Trophoblast cell (in vitro differentiated cells and primary cell): Measurements from ENCODE around the gene BNC2.
A peak's percentile ranks its signal among the peaks of the same experiment; 100 is the strongest.

Experiments used
- DNase-seq, 2 donors: peaks; one replicate each; pipeline ENCODE4 v3.0.0-alpha.2; 2016
- H2AFZ ChIP-seq: 2 replicates; pipeline ENCODE4 v1.6.1; 2013; ENCODE audit warnings: low read length, moderate library complexity, mild to moderate bottlenecking; ENCODE audit not compliant: insufficient read depth, poor library complexity
- H2AK5ac ChIP-seq: 2 replicates; pipeline ENCODE4 v1.6.1; 2013; ENCODE audit warnings: mild to moderate bottlenecking, low read length
- H2BK120ac ChIP-seq: 2 replicates; pipeline ENCODE4 v1.6.1; 2013; ENCODE audit warnings: low read length, mild to moderate bottlenecking, moderate library complexity; ENCODE audit not compliant: insufficient read depth, poor library complexity
- H2BK12ac ChIP-seq: 2 replicates; pipeline ENCODE4 v1.6.1; 2013; ENCODE audit warnings: mild to moderate bottlenecking, low read length, moderate library complexity
- H2BK5ac ChIP-seq: 2 replicates; pipeline ENCODE4 v1.6.1; 2013; ENCODE audit warnings: low read length, low read depth, moderate library complexity, mild to moderate bottlenecking; ENCODE audit not compliant: poor library complexity
- H3K14ac ChIP-seq: 2 replicates; pipeline ENCODE4 v1.6.1; 2013; ENCODE audit warnings: mild to moderate bottlenecking, low read length
- H3K18ac ChIP-seq: 2 replicates; pipeline ENCODE4 v1.6.1; 2013; ENCODE audit warnings: mild to moderate bottlenecking, low read length
- H3K23ac ChIP-seq: 2 replicates; pipeline ENCODE4 v1.6.1; 2013; ENCODE audit warnings: low read length
- H3K27ac ChIP-seq: 2 replicates; pipeline ENCODE4 v1.5.1; 2013; ENCODE audit warnings: low read depth, mild to moderate bottlenecking, inconsistent platforms, low read length, moderate library complexity
- H3K27me3 ChIP-seq: 2 replicates; pipeline ENCODE4 v1.6.1; 2013; ENCODE audit warnings: inconsistent platforms, mild to moderate bottlenecking, low read length, moderate library complexity; ENCODE audit not compliant: insufficient read depth
- H3K36me3 ChIP-seq, 2 experiments: 1 replicate in 1 of 2; 2 replicates in 1 of 2; pipeline ENCODE4 v1.6.1; 2013; ENCODE audit warnings: low read length in 2 of 2, mild to moderate bottlenecking in 2 of 2, moderate library complexity in 1 of 2; ENCODE audit not compliant: insufficient read depth in 2 of 2, control insufficient read depth in 1 of 2
- H3K4ac ChIP-seq: 2 replicates; pipeline ENCODE4 v1.6.1; 2013; ENCODE audit warnings: low read depth, mild to moderate bottlenecking, low read length, moderate library complexity
- H3K4me1 ChIP-seq, 2 experiments: 1 replicate in 1 of 2; 2 replicates in 1 of 2; pipeline ENCODE4 v1.6.1; 2013; ENCODE audit warnings: low read length in 2 of 2, mild to moderate bottlenecking in 2 of 2, moderate library complexity in 1 of 2; ENCODE audit not compliant: insufficient read depth in 2 of 2, control insufficient read depth in 1 of 2
- H3K4me2 ChIP-seq: 2 replicates; pipeline ENCODE4 v1.6.1; 2013; ENCODE audit warnings: inconsistent platforms, mild to moderate bottlenecking, low read length, moderate library complexity
- H3K4me3 ChIP-seq: 2 replicates; pipeline ENCODE4 v1.5.1; 2013; ENCODE audit warnings: mild to moderate bottlenecking, low read depth, low read length, inconsistent platforms
- H3K79me1 ChIP-seq: one replicate; pipeline ENCODE4 v1.6.1; 2013; ENCODE audit warnings: low read length
- H3K79me2 ChIP-seq: 2 replicates; pipeline ENCODE4 v1.6.1; 2013; ENCODE audit warnings: low read length, mild to moderate bottlenecking; ENCODE audit not compliant: control insufficient read depth, insufficient read depth, poor library complexity
- H3K9ac ChIP-seq: 2 replicates; pipeline ENCODE4 v1.6.1; 2013; ENCODE audit warnings: mild to moderate bottlenecking, low read length
- H3K9me3 ChIP-seq: 2 replicates; pipeline ENCODE4 v1.6.1; 2013; ENCODE audit warnings: low read depth, mild to moderate bottlenecking, control low read depth, inconsistent platforms, low read length; ENCODE audit not compliant: insufficient read depth
- H4K12ac ChIP-seq: 2 replicates; pipeline ENCODE4 v1.6.1; 2013; ENCODE audit warnings: low read depth, mild to moderate bottlenecking, low read length, moderate library complexity
- H4K8ac ChIP-seq: 2 replicates; pipeline ENCODE4 v1.6.1; 2013; ENCODE audit warnings: low read depth, mild to moderate bottlenecking, low read length, moderate library complexity
- H4K91ac ChIP-seq: one replicate; pipeline ENCODE4 v1.6.1; 2013; ENCODE audit warnings: low read depth, mild to moderate bottlenecking, low read length, moderate library complexity
- WGBS: extraction: QIAGEN DNeasy Blood & Tissue Kit; methylation state at CpG from one replicate; pipeline ENCODE4 v1.1.7; 2013; ENCODE audit warnings: missing lambda C conversion rate; ENCODE audit not compliant: insufficient read length, insufficient coverage; ENCODE audit errors: extremely low coverage; 5-methylcytosine and 5-hydroxymethylcytosine counted together

Gene BNC2

DNA sequence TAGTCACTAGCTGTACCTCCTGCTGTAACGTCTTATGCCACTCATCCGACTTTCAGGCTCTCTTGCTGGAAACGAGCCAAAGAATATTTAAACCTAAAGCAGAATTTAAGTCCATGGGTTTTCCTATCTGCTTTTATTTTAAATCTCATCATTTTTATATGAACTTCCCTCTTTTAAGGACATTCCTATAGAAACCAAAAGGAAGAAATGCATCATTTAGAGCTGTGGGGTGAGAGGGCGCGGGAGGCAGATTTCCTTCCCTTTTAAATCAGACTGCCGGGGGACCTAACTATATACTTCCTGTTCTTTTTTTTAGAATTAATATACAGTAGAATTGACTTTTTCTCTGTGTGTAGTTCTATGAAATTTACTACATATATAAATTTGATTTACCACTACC lies 468.8 kb downstream of the BNC2 start:
- Histone ChIP-seq H3K79me1 (no peaks in the 10 kb centered on the region), H4K8ac (no peak overlapping the region), H4K12ac (no peak overlapping the region), H3K4ac (no peak overlapping the region), H3K23ac (no peak overlapping the region), H3K27ac (no peak overlapping the region), H3K79me2 (no peaks in the 10 kb centered on the region), H3K18ac (no peak overlapping the region), H3K4me1 (peaks cover 0 to 3% of the 10 kb centered on the region in 2 experiments), H3K36me3 (no peaks in the 10 kb centered on the region), H3K4me3 (no peak overlapping the region), H2BK12ac (no peak overlapping the region), H3K9ac (no peak overlapping the region), H3K9me3 (no peaks in the 10 kb centered on the region), H2AFZ (no peak overlapping the region), H3K4me2 (no peak overlapping the region), H3K27me3 (no peaks in the 10 kb centered on the region), H2BK5ac (no peak overlapping the region), H2BK120ac (no peak overlapping the region), H4K91ac (no peak overlapping the region), H2AK5ac (no peak overlapping the region), H3K14ac (no peak overlapping the region)
- WGBS, result no CpG with 5 or more reads among the region's 6 CpGs
- no peak for DNase-seq

DNA sequence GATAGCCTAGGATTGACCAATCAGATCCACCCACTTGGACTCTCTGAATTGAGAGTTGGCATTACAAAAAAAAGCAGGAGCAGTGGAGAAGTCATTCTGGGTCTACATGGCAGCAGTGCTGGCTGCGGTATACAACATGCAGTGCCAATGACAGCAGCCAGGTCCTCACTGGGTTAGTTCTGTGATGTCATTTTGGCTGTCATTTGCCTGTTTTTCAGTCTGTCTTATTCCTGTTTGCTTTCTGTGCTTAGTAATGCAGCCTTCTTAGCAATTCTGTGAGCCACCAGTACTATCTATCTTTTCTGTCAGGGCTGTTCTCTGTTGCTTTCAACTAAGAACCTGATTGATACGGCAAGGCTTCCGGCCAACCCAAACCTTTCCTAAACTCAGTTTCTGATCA lies 471.8 kb downstream of the BNC2 start:
- no peak overlapping the region for H3K27ac ChIP-seq
- no peak overlapping the region for H4K91ac ChIP-seq
- no peak for DNase-seq
- no peak overlapping the region for H3K4ac ChIP-seq
- H3K18ac ChIP-seq, result no peak overlapping the region
- H2AK5ac ChIP-seq, result no peak overlapping the region
- no peaks in the 10 kb centered on the region for H3K27me3 ChIP-seq
- H3K4me1 ChIP-seq, result peaks cover 0 to 3% of the 10 kb centered on the region in 2 experiments
- H3K4me3 ChIP-seq, result no peak overlapping the region
- no peak overlapping the region for H3K23ac ChIP-seq
- H2BK5ac ChIP-seq, result no peak overlapping the region
- H3K4me2 ChIP-seq, result no peak overlapping the region
- H4K8ac ChIP-seq, result no peak overlapping the region
- H3K9me3 ChIP-seq, result peaks cover 1% of the 10 kb centered on the region
- H3K79me2 ChIP-seq, result no peaks in the 10 kb centered on the region
- no peak overlapping the region for H3K14ac ChIP-seq
- H2BK12ac ChIP-seq, result no peak overlapping the region
- H2AFZ ChIP-seq, result no peak overlapping the region
- no peak overlapping the region for H4K12ac ChIP-seq
- peaks cover 0 to under 1% of the 10 kb centered on the region in 2 experiments for H3K36me3 ChIP-seq
- WGBS, result no CpG with 5 or more reads among the region's 3 CpGs
- H3K9ac ChIP-seq, result no peak overlapping the region
- H3K79me1 ChIP-seq, result no peaks in the 10 kb centered on the region
- peak overlapping the region; percentile 4 for H2BK120ac ChIP-seq

DNA sequence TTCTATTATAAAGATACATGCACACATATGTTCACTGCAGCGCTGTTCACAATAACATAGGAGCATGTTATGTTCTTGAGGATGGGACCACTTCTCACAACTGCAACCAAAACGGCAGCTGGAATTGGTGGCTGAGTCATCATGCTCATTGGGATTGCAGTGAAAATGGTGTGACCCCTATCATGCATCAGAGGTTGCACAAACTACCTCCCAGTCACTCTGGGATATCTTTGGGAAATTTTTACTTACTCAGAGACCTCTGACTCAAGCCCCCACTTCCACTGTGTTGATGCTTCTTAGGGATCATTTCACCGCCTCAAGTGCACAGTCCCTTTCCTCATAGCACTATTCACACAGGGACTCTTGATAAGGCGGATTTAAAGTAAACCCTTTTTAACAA lies 474.1 kb downstream of the BNC2 start:
- no peak overlapping the region for H3K27ac ChIP-seq
- no peak overlapping the region for H2AK5ac ChIP-seq
- no peak overlapping the region for H2AFZ ChIP-seq
- no CpG with 5 or more reads among the region's 4 CpGs for WGBS
- no peaks in the 10 kb centered on the region for H3K27me3 ChIP-seq
- peak; percentile 53 to 58 for DNase-seq
- no peaks in the 10 kb centered on the region for H3K79me1 ChIP-seq
- no peak overlapping the region for H3K4me2 ChIP-seq
- H3K9me3 ChIP-seq, result peaks cover 3% of the 10 kb centered on the region
- H3K4ac ChIP-seq, result no peak overlapping the region
- H3K14ac ChIP-seq, result no peak overlapping the region
- H3K4me1 ChIP-seq, result peaks cover 0 to 3% of the 10 kb centered on the region in 2 experiments
- no peak overlapping the region for H3K18ac ChIP-seq
- H4K91ac ChIP-seq, result no peak overlapping the region
- no peak overlapping the region for H2BK12ac ChIP-seq
- H2BK5ac ChIP-seq, result no peak overlapping the region
- peaks cover 0 to 2% of the 10 kb centered on the region in 2 experiments for H3K36me3 ChIP-seq
- H3K23ac ChIP-seq, result no peak overlapping the region
- no peak overlapping the region for H4K12ac ChIP-seq
- no peaks in the 10 kb centered on the region for H3K79me2 ChIP-seq
- H4K8ac ChIP-seq, result no peak overlapping the region
- no peak overlapping the region for H3K4me3 ChIP-seq
- no peak overlapping the region for H3K9ac ChIP-seq
- H2BK120ac ChIP-seq, result no peak overlapping the region

- H2BK5ac ChIP-seq, result no peak overlapping the region
- WGBS, result no CpG with 5 or more reads among the region's 2 CpGs
- no peak overlapping the region for H2AK5ac ChIP-seq
- H3K36me3 ChIP-seq, result peaks cover 0 to 2% of the 10 kb centered on the region in 2 experiments
- no peak overlapping the region for H4K12ac ChIP-seq
- H3K9me3 ChIP-seq, result peaks cover 4% of the 10 kb centered on the region
- no peaks in the 10 kb centered on the region for H3K4me1 ChIP-seq
- DNase-seq, result no peak
- H3K79me2 ChIP-seq, result no peaks in the 10 kb centered on the region
- H3K9ac ChIP-seq, result no peak overlapping the region
- no peak overlapping the region for H4K8ac ChIP-seq
- no peaks in the 10 kb centered on the region for H3K27me3 ChIP-seq
- no peak overlapping the region for H3K4me2 ChIP-seq
- H2BK12ac ChIP-seq, result no peak overlapping the region
- no peak overlapping the region for H3K14ac ChIP-seq
- H3K79me1 ChIP-seq, result no peaks in the 10 kb centered on the region
- H3K4ac ChIP-seq, result no peak overlapping the region
- no peak overlapping the region for H4K91ac ChIP-seq
- no peak overlapping the region for H2AFZ ChIP-seq
- H3K27ac ChIP-seq, result no peak overlapping the region
- no peak overlapping the region for H3K18ac ChIP-seq
- H3K23ac ChIP-seq, result no peak overlapping the region
- H2BK120ac ChIP-seq, result no peak overlapping the region
- H3K4me3 ChIP-seq, result no peak overlapping the region
These were observed 479.1 kb downstream of the BNC2 start for GRCh38 chr9:16391369-16391768.
